Stimulated activated memory B cell treated with anti-CD40 and anti-IgM and Interleukin-4, amounts not matched to agents 10 μg/mL and 1 μg/mL and 100 μg/mL, for 72 hours (primary cell): Measurements from ENCODE around the gene SAG.

Experiments used
- ATAC-seq: fragments of 150-1000 bp; cut with Tn5 transposase; 2 replicates; pipeline ENCODE4 v1.10.0; 2021
- H3K27ac Mint-ChIP-seq: one replicate; pipeline ENCODE4 v1.8.0; 2022; ENCODE audit warnings: mild to moderate bottlenecking, mixed read lengths
- H3K27me3 Mint-ChIP-seq: one replicate; pipeline ENCODE4 v1.8.0; 2022; ENCODE audit warnings: mixed read lengths
- H3K36me3 Mint-ChIP-seq: one replicate; pipeline ENCODE4 v1.8.0; 2022; ENCODE audit warnings: mixed read lengths
- H3K4me1 Mint-ChIP-seq: one replicate; pipeline ENCODE4 v1.8.0; 2022; ENCODE audit warnings: mixed read lengths
- H3K4me3 Mint-ChIP-seq: one replicate; pipeline ENCODE4 v1.8.0; 2022; ENCODE audit warnings: mild to moderate bottlenecking, moderate library complexity, mixed read lengths
- H3K9me3 Mint-ChIP-seq: one replicate; pipeline ENCODE4 v1.8.0; 2022; ENCODE audit warnings: mixed read lengths

Gene SAG

GRCh38 chr2:233275223-233275622 is 32.4 kb upstream of the SAG start:
- Mint-ChIP-seq H3K27me3 (no peaks in the 10 kb centered on the region), H3K4me1 (peaks cover 13% of the 10 kb centered on the region), H3K4me3 (no peak overlapping the region), H3K36me3 (peaks cover 80% of the 10 kb centered on the region), H3K9me3 (no peaks in the 10 kb centered on the region), H3K27ac (no peak overlapping the region)
- no peak for ATAC-seq

GRCh38 chr2:233278921-233279320 is 28.7 kb upstream of the SAG start:
- no peak for ATAC-seq
- H3K4me3 Mint-ChIP-seq: no peak overlapping the region
- H3K4me1 Mint-ChIP-seq: no peaks in the 10 kb centered on the region
- no peaks in the 10 kb centered on the region for H3K27me3 Mint-ChIP-seq
- H3K36me3 Mint-ChIP-seq: peaks cover 77% of the 10 kb centered on the region
- no peaks in the 10 kb centered on the region for H3K9me3 Mint-ChIP-seq
- H3K27ac Mint-ChIP-seq: no peak overlapping the region

- no peaks in the 10 kb centered on the region for H3K4me1 Mint-ChIP-seq
Observed at GRCh38 chr2:233280114-233280693, 27.4 kb upstream of the SAG start.

GRCh38 chr2:233281553-233281952 is 26.1 kb upstream of the SAG start:
- no peaks in the 10 kb centered on the region for H3K27me3 Mint-ChIP-seq
- H3K27ac Mint-ChIP-seq: no peak overlapping the region
- H3K4me3 Mint-ChIP-seq: no peak overlapping the region
- peaks cover 71% of the 10 kb centered on the region for H3K36me3 Mint-ChIP-seq
- H3K9me3 Mint-ChIP-seq: no peaks in the 10 kb centered on the region
- no peaks in the 10 kb centered on the region for H3K4me1 Mint-ChIP-seq
- no peak for ATAC-seq

More at GRCh38 chr2:233280114-233280693, 27.4 kb upstream of the SAG start:
- Mint-ChIP-seq H3K9me3 (no peaks in the 10 kb centered on the region), H3K36me3 (peaks cover 74% of the 10 kb centered on the region), H3K27ac (no peak overlapping the region), H3K27me3 (no peaks in the 10 kb centered on the region), H3K4me3 (no peak overlapping the region)
- ATAC-seq: no peak

- no peaks in the 10 kb centered on the region for H3K27me3 Mint-ChIP-seq
- no peak overlapping the region for H3K27ac Mint-ChIP-seq
- H3K4me3 Mint-ChIP-seq: no peak overlapping the region
- ATAC-seq: no peak
- no peaks in the 10 kb centered on the region for H3K4me1 Mint-ChIP-seq
- no peaks in the 10 kb centered on the region for H3K9me3 Mint-ChIP-seq
- peaks cover 76% of the 10 kb centered on the region for H3K36me3 Mint-ChIP-seq
Observed at GRCh38 chr2:233281992-233282603, 25.5 kb upstream of the SAG start.

GRCh38 chr2:233285921-233286320 is 21.7 kb upstream of the SAG start:
- no peaks in the 10 kb centered on the region for H3K9me3 Mint-ChIP-seq
- no peaks in the 10 kb centered on the region for H3K4me1 Mint-ChIP-seq
- H3K27me3 Mint-ChIP-seq: no peaks in the 10 kb centered on the region
- no peak for ATAC-seq
- no peak overlapping the region for H3K27ac Mint-ChIP-seq
- H3K4me3 Mint-ChIP-seq: no peak overlapping the region
- peaks cover 64% of the 10 kb centered on the region for H3K36me3 Mint-ChIP-seq

GRCh38 chr2:233287871-233288270 is 19.7 kb upstream of the SAG start:
- no peaks in the 10 kb centered on the region for H3K9me3 Mint-ChIP-seq
- H3K27ac Mint-ChIP-seq: no peak overlapping the region
- peaks cover 60% of the 10 kb centered on the region for H3K36me3 Mint-ChIP-seq
- no peaks in the 10 kb centered on the region for H3K27me3 Mint-ChIP-seq
- H3K4me3 Mint-ChIP-seq: no peak overlapping the region
- no peak for ATAC-seq
- no peaks in the 10 kb centered on the region for H3K4me1 Mint-ChIP-seq

- peaks cover 64% of the 10 kb centered on the region for H3K36me3 Mint-ChIP-seq
- no peak for ATAC-seq
Observed at GRCh38 chr2:233288663-233289062, 19.0 kb upstream of the SAG start.

GRCh38 chr2:233289648-233290047 is 18.0 kb upstream of the SAG start:
- no peak for ATAC-seq
- peaks cover 69% of the 10 kb centered on the region for H3K36me3 Mint-ChIP-seq
- H3K4me3 Mint-ChIP-seq: no peak overlapping the region
- H3K9me3 Mint-ChIP-seq: no peaks in the 10 kb centered on the region
- H3K4me1 Mint-ChIP-seq: no peaks in the 10 kb centered on the region
- H3K27ac Mint-ChIP-seq: peak overlapping the region; percentile 1
- no peaks in the 10 kb centered on the region for H3K27me3 Mint-ChIP-seq

More at GRCh38 chr2:233288663-233289062, 19.0 kb upstream of the SAG start:
- H3K4me3 Mint-ChIP-seq: no peak overlapping the region
- no peak overlapping the region for H3K27ac Mint-ChIP-seq
- no peaks in the 10 kb centered on the region for H3K27me3 Mint-ChIP-seq
- no peaks in the 10 kb centered on the region for H3K4me1 Mint-ChIP-seq
- no peaks in the 10 kb centered on the region for H3K9me3 Mint-ChIP-seq

- Mint-ChIP-seq H3K27me3 (no peaks in the 10 kb centered on the region), H3K4me3 (no peak overlapping the region), H3K9me3 (no peaks in the 10 kb centered on the region), H3K4me1 (no peaks in the 10 kb centered on the region), H3K36me3 (peaks cover 69% of the 10 kb centered on the region), H3K27ac (peak overlapping the region; percentile 1)
- ATAC-seq: no peak
Observed at GRCh38 chr2:233290051-233290845, 17.4 kb upstream of the SAG start.

GRCh38 chr2:233295891-233296290 is 11.7 kb upstream of the SAG start:
- H3K27ac Mint-ChIP-seq: no peak overlapping the region
- no peaks in the 10 kb centered on the region for H3K4me1 Mint-ChIP-seq
- H3K4me3 Mint-ChIP-seq: no peak overlapping the region
- H3K36me3 Mint-ChIP-seq: peaks cover 52% of the 10 kb centered on the region
- H3K27me3 Mint-ChIP-seq: no peaks in the 10 kb centered on the region
- ATAC-seq: no peak
- no peaks in the 10 kb centered on the region for H3K9me3 Mint-ChIP-seq

- no peaks in the 10 kb centered on the region for H3K9me3 Mint-ChIP-seq
- H3K36me3 Mint-ChIP-seq: peaks cover 44% of the 10 kb centered on the region
- no peaks in the 10 kb centered on the region for H3K27me3 Mint-ChIP-seq
- no peak overlapping the region for H3K4me3 Mint-ChIP-seq
- H3K4me1 Mint-ChIP-seq: no peaks in the 10 kb centered on the region
- no peak overlapping the region for H3K27ac Mint-ChIP-seq
- ATAC-seq: no peak
Observed at GRCh38 chr2:233297076-233297475, 10.5 kb upstream of the SAG start.

- Mint-ChIP-seq H3K4me3 (no peak overlapping the region), H3K4me1 (no peaks in the 10 kb centered on the region), H3K27me3 (no peaks in the 10 kb centered on the region)
Observed at GRCh38 chr2:233300401-233300800, 7.2 kb upstream of the SAG start.

GRCh38 chr2:233301248-233301647 is 6.4 kb upstream of the SAG start:
- Mint-ChIP-seq H3K36me3 (peaks cover 2% of the 10 kb centered on the region), H3K9me3 (no peaks in the 10 kb centered on the region), H3K4me1 (no peaks in the 10 kb centered on the region), H3K27ac (no peak overlapping the region), H3K4me3 (no peak overlapping the region), H3K27me3 (no peaks in the 10 kb centered on the region)
- no peak for ATAC-seq

More at GRCh38 chr2:233300401-233300800, 7.2 kb upstream of the SAG start:
- peaks cover 11% of the 10 kb centered on the region for H3K36me3 Mint-ChIP-seq
- ATAC-seq: no peak
- no peaks in the 10 kb centered on the region for H3K9me3 Mint-ChIP-seq
- no peak overlapping the region for H3K27ac Mint-ChIP-seq

- Mint-ChIP-seq H3K4me1 (no peaks in the 10 kb centered on the region), H3K27me3 (no peaks in the 10 kb centered on the region), H3K4me3 (no peak overlapping the region), H3K9me3 (no peaks in the 10 kb centered on the region), H3K27ac (no peak overlapping the region), H3K36me3 (no peaks in the 10 kb centered on the region)
- ATAC-seq: no peak
Observed at GRCh38 chr2:233301811-233302210, 5.8 kb upstream of the SAG start.

- ATAC-seq: no peak
- H3K9me3 Mint-ChIP-seq: no peaks in the 10 kb centered on the region
- no peaks in the 10 kb centered on the region for H3K27me3 Mint-ChIP-seq
- no peaks in the 10 kb centered on the region for H3K36me3 Mint-ChIP-seq
- H3K4me1 Mint-ChIP-seq: no peaks in the 10 kb centered on the region
- H3K4me3 Mint-ChIP-seq: no peak overlapping the region
- no peak overlapping the region for H3K27ac Mint-ChIP-seq
Observed at GRCh38 chr2:233303252-233303651, 4.4 kb upstream of the SAG start.
